ENCODE data around the gene TMEM19. TPM values are rescaled to one million over a fixed set of nuclear protein-coding genes. Genes with fewer than 3 reads are reported as not detected.

TMEM19 gene
- total RNA-seq (2014; rRNA removed; shearing (Covaris generic)): 8.3 and 19.6 TPM in 2 replicates

DNA sequence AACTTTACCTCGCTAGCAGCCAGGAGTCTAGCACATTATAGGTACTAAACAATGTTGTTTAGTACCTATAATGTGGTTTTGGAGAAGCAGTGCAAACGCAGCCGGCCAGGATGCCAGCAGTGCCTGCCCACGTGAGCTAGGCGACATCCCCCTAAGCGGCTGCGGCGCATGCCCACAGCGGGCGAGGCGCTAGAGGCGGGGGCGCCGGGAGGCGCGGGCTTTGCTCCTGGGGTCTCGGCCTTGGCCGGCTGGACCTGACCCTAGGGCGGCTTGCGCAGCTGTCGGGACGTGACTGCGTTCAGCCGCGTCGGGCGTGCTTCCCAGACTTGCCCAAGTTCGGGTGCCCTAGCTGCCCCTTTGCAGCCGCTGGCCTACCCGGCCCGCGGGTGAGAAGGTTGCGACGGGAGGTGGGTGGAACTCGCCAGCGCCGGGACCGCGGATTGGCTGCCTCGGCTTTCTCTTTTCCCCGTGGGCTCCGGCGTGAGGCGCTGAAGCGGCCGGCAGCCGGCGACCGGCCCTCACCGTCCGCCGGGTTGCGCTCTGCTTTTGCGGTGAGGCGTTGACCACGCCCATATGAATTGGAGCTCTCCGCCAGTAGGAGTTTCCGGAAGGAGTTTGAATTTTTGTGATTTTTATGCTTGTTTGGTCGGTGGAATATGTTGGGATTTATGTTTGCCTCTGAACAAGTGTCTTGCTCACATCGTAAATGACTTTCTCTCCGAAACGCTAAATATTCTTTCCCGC, at the start of gene TMEM19:
Gene TMEM19, plus strand, starts transcription at position 169 of the 744 bp plus-strand sequence. CDS start 599 bp downstream, outside the sequence.
- peak; percentile 91 for DNase-seq (ENCODE audit: low spot score)

DNA sequence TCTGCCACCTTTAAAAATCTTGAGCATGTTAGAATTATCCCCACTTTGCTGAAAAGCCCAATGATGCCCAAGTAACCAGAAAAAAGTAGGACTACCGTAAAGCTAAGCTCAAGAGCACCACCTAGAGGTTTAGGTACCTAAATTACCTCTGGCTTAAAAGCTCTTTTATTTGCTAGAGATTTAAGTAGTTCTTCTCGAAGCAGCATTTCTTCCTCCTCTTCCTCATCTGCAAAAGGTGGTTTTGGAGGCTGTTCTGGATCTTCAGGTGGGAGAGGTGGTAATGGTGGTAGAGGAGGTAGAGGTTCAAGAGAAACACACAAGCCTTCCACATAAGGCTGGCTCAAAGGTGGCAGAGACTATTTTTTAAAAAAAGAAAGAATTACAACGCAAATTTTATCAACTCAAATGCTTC, 49.2 kb upstream of the TMEM19 start:
- DNase-seq (ENCODE audit: low spot score): peak; percentile 79

DNA sequence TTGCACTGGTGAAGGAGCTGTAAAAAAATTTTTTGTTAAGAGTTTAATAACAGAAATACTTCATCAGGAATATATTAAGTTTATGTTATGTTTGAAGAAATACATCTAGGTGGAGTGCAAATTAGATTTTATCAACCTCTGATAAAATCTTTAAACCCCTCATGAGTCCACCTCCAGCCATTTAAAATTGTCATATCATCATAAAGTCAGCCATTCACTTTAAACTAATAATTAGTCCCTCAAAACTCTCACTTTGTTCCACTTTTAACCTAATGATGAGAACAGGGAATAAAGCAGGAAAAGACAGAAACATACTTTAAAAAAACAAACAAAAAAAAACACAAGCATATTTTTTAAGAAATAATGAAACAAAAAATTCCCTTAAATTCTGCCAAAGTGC, 47.4 kb upstream of the TMEM19 start:
- no peak for DNase-seq (ENCODE audit: low spot score)

DNA sequence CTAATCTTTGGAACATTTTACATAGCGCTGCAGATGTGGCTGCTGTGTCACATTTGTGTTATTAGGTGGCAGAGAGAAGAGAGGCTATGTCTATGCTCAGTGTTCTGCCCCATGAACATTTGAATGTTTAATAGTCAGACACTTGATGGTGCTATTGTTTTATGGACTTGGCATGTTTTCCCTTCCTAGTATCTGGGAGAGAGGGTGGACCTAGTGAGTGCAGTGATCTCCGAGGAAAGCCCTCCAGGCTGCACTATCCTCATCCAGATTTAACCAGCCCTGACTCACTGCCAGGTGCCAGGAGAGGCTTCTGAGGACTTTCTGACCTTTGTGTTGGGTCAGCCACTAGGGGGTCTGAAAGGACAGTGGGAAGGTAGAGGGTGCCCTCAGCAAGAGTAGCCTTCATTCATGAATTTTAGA, 46.5 kb upstream of the TMEM19 start:
- no peak for DNase-seq (ENCODE audit: low spot score)

DNA sequence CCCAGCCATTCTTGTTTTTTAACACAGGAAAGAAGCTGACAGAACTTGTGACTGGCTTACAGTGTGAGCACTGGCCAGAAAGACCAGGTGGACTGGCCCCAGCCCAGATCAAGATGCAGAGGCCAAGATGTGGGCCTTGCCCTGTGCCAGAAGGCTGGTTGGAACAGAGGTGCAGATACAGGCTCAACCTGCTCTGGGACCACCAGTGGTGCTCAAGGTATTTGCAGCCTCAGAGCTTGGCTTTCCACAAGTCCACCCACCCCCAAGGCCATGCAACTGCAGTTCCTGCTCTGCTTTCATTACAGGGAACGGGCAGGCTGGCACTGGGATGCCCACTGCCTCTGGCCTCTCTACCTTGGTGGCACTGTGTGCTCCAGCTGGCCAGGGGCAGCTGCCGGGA, 45.6 kb upstream of the TMEM19 start:
- DNase-seq (ENCODE audit: low spot score): no peak

DNA sequence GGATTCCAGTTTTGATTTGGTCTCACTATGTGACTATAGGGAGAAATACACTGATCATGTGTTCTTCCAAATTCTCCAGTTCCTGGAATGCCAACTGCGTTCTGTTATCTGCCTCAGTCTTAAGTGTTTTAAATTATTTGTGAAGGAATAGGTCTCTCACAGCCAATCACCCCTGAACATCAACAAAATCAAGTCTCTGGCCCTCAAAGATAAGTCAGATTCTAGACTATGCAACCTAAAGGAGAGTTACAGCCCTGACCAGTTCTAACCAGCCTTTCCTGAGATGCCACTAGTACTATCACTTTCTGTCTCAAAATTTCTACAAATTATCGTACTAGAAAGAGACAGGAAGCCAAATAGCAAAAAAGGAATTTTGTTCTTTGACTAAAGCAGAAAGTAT, 44.5 kb upstream of the TMEM19 start:
- no peak for DNase-seq (ENCODE audit: low spot score)

DNA sequence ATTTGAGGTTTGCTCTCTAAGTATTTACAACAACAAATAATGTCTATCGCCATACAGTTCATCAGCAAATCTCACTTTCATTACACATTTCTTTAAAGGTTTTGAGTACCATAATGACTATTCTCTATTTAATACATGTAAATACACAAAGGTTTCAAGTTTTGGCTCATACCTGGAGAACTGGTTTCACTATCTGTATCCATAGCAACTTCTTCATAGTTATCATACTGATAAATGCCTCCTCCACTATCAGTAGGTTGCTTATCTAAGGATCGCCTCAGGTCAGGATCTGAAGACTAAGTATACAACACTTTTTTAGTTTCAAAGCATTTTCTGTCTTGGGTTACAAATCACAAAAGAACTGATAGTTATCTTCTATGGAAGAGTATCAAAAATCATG, 43.6 kb upstream of the TMEM19 start:
- DNase-seq (ENCODE audit: low spot score): no peak

DNA sequence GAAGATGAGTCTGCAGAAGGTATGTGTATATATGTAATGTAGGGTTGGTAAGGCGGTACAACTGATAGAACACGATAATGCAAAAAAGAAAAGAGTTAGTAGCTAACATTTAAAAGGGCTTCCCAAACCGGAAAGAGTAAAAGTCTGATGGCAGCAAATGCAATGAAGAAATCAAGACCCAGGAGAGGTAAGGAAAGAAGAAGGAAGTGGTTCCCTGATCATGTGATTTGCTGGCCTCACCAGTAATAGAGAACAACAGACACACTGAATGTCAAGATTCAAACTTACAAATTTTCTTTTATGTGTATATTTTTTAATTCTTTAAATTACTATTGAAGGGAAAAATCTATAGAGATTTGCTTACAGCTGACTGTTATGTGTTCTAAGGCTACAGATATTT, 40.6 kb upstream of the TMEM19 start:
- no peak for DNase-seq (ENCODE audit: low spot score)

DNA sequence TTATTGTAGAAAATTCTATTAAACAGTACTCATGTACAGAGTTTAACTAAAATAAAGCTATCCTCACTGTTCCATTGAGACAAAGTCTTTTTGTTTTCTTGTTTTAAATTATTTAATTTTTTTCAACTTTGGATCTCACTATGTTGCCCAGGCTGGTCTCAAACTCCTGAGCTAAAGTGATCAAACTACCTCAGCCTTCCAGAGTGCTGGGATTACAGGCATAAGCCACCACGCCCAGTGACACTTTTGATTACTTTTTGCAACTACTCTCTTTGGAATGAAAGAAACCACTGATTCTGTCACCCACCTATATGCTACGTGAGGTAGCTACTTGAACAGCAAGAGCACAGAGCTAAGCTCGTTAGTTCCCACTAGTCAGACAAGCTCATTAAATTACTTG, 39.4 kb upstream of the TMEM19 start:
- no peak for DNase-seq (ENCODE audit: low spot score)

DNA sequence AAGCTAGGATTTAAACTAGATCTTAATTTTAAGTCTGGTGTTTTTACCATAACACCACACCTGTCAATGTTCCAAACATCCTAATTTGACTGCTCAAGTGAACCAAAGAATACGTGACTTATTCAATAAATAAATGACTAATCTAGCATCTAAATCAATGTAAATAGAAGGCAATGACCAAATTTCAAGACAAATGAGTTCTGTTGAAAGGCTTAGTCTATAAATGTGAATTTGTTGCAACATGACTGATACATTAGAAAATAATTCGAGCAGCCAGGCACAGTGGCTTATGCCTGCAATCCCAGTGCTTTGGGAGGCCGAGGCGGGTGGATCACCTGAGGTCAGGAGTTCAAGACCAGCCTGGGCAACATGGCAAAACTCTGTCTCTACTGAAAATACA, 37.3 kb upstream of the TMEM19 start:
- no peak for DNase-seq (ENCODE audit: low spot score)

DNA sequence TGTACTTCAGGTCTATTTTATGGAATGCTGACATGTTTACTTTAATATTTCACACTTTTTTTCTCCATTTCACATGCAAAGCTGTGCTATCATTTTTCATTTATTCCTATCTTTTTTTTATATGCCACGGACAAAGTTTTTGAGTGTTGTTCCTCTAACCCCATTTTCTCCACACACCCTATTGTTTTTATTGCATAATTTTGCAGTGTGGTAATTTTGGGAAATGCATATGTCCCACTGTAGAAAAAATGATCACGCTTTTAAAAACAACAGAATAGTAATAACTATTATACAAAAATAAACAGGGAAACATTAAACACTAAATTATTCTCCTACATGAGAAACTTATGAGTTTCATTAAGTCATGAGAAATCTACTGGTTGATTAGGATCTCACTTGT, 36.5 kb upstream of the TMEM19 start:
- DNase-seq (ENCODE audit: low spot score): no peak

DNA sequence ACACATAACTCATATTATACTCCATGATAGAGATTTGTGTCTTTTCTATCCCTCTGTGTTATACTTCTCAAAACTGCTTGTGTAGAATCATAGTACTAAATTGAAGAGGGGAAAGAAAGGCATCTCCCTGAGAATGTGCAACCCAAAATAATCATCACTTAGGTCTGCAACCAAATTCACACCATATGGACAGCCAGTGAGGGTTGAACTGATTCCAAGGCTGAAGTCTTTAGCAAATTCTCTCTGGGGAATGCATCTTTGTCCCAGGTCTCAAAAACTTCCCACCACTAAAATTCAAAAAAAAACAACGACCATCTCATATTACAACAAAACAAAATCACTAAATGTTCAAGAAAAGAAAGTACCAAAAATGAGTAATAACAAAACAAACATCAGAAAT, 33.2 kb upstream of the TMEM19 start:
- DNase-seq (ENCODE audit: low spot score): no peak

DNA sequence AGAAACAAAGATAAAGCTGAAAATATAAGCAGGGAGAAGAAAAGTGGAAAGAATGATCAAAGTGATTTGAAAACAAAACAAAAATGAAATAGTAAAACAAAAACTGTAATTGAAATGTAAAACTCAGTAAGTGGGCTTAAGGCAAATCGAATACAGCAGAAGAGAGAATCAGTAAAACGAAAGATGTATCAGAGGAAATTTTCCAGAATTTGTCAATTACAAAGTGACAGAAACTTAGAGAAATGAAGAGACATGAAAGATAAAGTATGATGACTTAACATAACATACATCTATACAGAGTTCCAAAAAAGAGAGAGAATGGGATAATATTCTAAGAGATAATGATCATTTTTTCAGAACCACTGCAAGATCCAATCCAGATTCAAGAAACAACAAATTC, 32.7 kb upstream of the TMEM19 start:
- DNase-seq (ENCODE audit: low spot score): no peak

DNA sequence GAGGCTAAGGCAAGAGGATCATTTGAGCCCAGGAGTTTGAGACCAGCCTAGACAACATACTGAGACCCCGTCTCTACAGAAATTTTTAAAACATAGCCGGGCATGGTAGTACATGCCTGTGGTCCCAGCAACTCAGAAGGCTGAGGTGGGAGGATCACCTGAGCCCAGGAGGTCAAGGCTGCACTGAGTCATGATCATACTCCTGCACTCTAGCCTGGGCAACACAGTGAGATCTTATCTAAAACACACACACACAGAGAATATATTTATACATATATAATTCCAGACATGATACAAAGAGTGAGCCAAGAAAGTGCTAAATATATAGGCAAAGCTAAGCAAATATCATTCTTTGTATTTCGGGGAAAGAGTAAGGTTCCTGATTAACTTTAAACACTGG, 31.7 kb upstream of the TMEM19 start:
- no peak for DNase-seq (ENCODE audit: low spot score)

DNA sequence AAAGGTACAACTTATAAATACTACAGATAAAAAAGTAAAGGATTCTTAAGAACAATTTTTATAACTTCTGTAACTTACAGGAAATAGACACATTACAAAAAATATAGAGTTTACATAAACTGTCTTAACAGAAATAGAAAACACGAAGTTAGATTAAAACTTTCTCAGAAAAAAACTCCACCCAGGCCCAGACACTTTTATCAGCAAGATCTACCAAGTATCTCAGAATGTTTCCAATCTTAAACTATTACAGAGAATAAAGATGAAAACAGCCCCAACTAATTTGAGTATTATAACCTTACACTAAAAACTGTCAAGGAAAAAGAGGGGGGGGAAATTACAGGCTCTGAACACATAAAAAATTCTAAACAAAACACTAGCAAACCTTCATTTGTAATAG, 30.4 kb upstream of the TMEM19 start:
- DNase-seq (ENCODE audit: low spot score): no peak

DNA sequence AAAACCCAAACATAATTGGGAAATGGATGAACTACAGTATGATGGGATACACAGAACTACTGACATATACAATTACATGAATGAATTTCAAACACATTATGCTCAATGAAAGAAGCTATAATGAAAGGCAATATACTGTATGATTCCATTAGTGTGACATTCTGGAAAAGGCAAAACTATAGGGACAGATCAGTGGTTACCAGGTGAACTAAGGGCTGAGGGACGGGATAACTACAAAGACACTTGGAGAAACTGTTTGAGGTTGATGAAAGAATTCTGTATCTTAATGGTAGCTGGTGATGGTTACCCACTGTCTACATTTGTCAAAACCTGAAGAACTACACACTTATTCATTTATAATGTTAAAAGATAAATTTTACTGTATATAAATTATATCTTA, 30.0 kb upstream of the TMEM19 start:
- no peak for DNase-seq (ENCODE audit: low spot score)

DNA sequence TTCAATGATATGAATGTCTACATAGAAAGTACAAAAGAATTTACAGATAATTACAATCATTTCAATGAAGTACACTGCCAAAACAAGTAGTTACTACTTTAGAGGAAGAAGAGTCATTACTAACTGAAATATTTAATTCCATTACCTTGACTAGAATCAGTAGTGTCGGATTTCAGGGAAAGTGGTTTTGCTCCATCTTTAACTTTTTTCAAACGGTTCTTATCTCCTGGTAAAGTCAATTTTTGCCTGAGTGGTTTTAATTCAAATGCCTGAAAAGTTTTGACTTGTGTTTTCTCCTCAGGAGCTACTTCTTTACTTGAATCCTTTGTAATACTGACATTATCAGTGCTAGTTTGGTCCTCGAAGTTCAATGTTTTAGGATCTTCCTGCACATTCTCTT, 29.1 kb upstream of the TMEM19 start:
- DNase-seq (ENCODE audit: low spot score): no peak

DNA sequence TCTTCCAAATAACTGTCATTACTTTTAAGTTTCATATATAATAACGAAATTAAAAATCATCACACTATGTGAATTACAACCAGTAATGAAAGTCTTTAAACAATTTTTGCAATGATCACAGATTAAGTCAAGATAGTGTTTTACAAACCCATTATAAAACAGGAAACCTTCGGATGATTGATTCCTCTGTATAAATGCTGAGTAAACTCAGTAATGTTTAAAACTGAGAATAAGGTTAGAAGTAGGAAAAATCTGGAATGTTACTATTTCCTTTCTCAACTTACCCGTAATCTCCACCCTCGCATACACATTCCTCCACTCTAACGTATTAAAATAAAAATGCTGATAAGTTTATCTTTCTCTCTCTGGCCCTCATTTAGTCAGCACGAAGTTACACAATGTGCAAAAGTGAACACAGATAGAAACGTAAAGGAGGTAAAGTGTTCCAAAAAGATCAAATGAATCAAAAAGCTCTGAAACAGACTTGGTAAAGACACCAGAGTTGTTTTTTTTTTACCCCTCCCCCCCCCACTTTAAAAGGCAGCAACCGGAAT, 23.8 kb upstream of the TMEM19 start:
- no peak for DNase-seq (ENCODE audit: low spot score)

DNA sequence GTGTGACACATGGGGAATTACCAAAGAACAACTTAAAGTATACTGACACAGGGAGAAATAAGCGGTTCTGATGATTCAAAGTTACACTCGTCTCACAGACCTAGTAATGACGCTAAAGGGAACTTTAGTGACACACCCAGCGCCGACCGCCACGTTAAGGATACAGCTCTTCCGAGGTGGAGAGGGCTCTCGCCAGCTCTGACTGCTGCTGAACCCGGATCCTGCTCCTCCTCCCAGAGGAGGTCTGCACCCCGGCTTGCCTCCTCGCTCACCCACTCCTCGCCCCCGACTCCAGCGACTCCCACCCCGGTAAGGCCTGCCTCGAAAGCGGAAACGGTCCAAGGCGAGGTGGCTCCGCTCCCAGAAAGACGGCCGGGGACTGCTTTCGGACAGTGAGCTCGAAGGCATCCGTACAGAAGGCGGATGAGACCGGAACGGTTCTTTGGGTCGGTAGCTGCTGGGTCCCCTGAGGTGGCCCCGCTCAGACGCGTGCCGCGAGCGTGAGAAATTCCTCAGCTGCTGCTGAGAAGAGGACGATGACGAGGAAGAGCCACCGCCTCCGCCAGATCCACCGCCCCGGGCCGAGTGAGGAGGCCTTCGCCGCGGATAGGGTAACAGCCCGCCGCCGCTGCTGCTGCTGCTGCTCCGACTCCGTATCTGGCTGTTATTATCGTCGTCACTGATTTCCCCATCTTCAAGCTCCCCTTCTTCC, 22.9 kb upstream of the TMEM19 start:
- peak; percentile 72 for DNase-seq (ENCODE audit: low spot score)

DNA sequence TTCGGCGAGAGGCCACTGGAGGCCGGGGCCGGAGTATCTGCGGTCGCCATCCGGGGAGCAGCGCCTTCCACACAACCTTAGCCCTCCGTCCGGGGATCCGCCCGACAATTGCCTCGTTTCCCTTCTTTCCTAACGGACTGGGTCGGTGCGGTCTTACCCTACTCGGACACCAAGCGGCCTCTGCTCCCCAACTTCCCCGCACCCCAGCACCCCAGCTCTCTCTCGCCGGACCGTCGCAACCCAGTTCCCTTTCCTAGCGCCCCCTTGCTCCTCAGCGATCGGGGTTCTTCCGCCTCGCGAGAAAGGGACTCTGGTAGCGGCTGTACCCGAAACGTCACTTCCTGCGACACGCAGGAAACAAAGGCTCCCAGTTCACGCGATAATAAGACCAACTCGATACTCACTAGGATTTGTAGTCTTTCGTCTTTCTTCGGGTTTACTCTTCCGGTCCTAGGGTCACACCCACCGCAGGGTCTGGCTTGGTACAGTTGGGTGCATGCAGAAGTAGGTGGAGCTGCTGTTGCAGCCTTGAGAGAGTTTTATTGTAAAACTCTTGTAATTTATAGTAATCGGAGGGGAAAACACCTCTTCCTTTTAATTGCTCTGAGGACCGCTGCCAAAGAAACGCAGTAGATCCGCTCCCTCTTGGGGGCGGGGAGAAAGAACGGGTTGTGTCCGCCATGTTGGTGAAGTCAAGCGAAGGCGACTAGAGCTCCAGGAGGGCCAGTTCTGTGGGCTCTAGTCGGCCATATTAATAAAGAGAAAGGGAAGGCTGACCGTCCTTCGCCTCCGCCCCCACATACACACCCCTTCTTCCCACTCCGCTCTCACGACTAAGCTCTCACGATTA, 22.1 kb upstream of the TMEM19 start, which contains the start of the genes THAP2 and ZFC3H1:
Gene THAP2, plus strand, starts transcription at position 741 of the 850 bp plus-strand sequence. CDS start 209 bp downstream, outside the sequence.
Gene ZFC3H1, minus strand, starts transcription at position 288 of the 850 bp plus-strand sequence. Its CDS starts 238 bp downstream, at position 50.
- DNase-seq (ENCODE audit: low spot score): peak; percentile 98

DNA sequence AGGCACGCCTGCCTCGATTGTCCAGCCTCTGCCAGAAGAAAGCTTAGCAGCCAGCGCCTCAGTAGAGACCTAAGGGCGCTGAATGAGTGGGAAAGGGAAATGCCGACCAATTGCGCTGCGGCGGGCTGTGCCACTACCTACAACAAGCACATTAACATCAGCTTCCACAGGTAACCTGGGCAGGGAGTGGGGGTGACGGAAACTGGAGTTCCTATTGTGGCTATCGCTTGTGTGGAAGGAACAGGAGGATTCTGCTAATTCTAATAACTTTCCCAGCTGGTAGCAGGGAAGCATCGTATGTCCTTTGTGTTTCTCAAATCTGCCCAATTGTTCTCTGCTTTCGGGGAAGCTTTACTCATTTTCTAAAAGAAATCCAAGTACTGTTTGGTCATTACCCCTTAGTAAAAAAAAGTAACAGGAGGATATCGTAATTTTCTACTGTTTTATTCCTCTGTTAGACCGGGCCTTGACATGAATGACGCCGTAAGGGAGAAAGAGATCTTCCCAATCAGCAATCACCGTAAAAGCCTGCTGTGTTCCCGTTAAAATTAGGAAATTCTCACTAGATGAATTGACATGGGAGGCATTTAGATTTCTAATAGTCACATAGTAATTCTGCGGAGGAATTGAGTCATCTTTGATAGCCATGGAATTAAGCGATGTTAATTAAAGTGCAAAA, 21.3 kb upstream of the TMEM19 start:
- no peak for DNase-seq (ENCODE audit: low spot score)

Measured in HT-29 (cell line).